GM12878 (cell line): Measurements from ENCODE around the gene SELP. TPM values are rescaled to one million over a fixed set of nuclear protein-coding genes. Genes with fewer than 3 reads are reported as not detected.

Experiments
- ATAC-seq: fragments of 200-7000 bp; cut with Tn5 transposase; 3 replicates; pipeline ENCODE4 v1.9.1; 2020; ENCODE audit warnings: mild to moderate bottlenecking, moderate library complexity
- BruUV-seq: library from RNA; stranded (reverse); fragments of 400-500 nt; replicated peaks from 2 replicates; lab custom pipeline; 2021; lab: Mats Ljungman, UMichigan
- CTCF ChIA-PET: fragments of 300-600 bp; sonication (Branson Sonifier 250); formaldehyde crosslinking; extraction: SDS; loops from one replicate; lab custom pipeline; 2021; ENCODE audit warnings: inconsistent platforms; lab: Yijun Ruan, JAX
- POLR2A ChIA-PET: fragments of 350-600 bp; formaldehyde crosslinking; extraction: SDS; loops from one replicate; lab custom pipeline; 2021; ENCODE audit warnings: inconsistent platforms; lab: Charles Lee
- RAD21 ChIA-PET: fragments of 300-600 bp; sonication (Branson Sonifier 250); formaldehyde crosslinking; loops from one replicate; lab custom pipeline; 2023; ENCODE audit warnings: antibody characterized with exemption; ENCODE audit not compliant: unreplicated experiment; lab: Charles Lee
- SMC1A ChIA-PET: fragments of 300-600 bp; sonication (Branson Sonifier 250); formaldehyde crosslinking; loops from one replicate; lab custom pipeline; 2023; ENCODE audit not compliant: unreplicated experiment, uncharacterized antibody; lab: Charles Lee
- DNase-seq: peaks from one replicate; pipeline ENCODE4 v3.0.0-alpha.2; 2011; ENCODE audit warnings: low read depth, low spot score
- FAIRE-seq: peaks from 3 replicates; lab custom pipeline; 2011; peaks lifted over from hg19 to GRCh38; lab: Jason Lieb, UNC
- H2AFZ ChIP-seq: 2 replicates; pipeline ENCODE4 v1.6.0; 2011; ENCODE audit warnings: low read depth, low read length, control low read depth; ENCODE audit not compliant: control insufficient read depth
- H3K27ac ChIP-seq: 2 replicates; pipeline ENCODE4 v1.5.1; 2011; ENCODE audit warnings: control low read depth; ENCODE audit not compliant: control insufficient read depth, insufficient read depth
- H3K27me3 ChIP-seq, 2 experiments: replicated peaks in 1 of 2; 2 replicates each; pipeline versions ENCODE4 v1.6.0 to v1.6.1; 2011; ENCODE audit warnings: low read length in 1 of 2; ENCODE audit not compliant: control insufficient read depth in 2 of 2, insufficient read depth in 2 of 2
- H3K36me3 ChIP-seq, 2 experiments: 2 replicates each; pipeline ENCODE4 v1.5.1; 2011; ENCODE audit warnings: low read length in 1 of 2; ENCODE audit not compliant: control insufficient read depth in 2 of 2, insufficient read depth in 2 of 2
- H3K4me1 ChIP-seq: 2 replicates; pipeline ENCODE4 v1.6.1; 2011; ENCODE audit warnings: mild to moderate bottlenecking, low read length, moderate library complexity, mixed read lengths; ENCODE audit not compliant: control insufficient read depth, insufficient read depth
- H3K4me2 ChIP-seq: 2 replicates; pipeline ENCODE4 v1.6.0; 2011; ENCODE audit warnings: control low read depth; ENCODE audit not compliant: control insufficient read depth, insufficient read depth
- H3K4me3 ChIP-seq: fragments of 200-600 bp; sonication (generic); 2 replicates; pipeline ENCODE4 v1.5.1; 2016
- H3K79me2 ChIP-seq: 2 replicates; pipeline ENCODE4 v1.6.0; 2011; ENCODE audit warnings: low read length; ENCODE audit not compliant: control insufficient read depth, insufficient read depth
- H3K9ac ChIP-seq: 2 replicates; pipeline ENCODE4 v1.8.0; 2011; ENCODE audit warnings: low read length, control low read depth, mixed read lengths; ENCODE audit not compliant: control insufficient read depth, insufficient read depth
- H3K9me3 ChIP-seq: replicated peaks from 3 replicates; pipeline ENCODE4 v1.5.1; 2011; ENCODE audit warnings: mild to moderate bottlenecking, low read length; ENCODE audit not compliant: control insufficient read depth, insufficient read depth
- H4K20me1 ChIP-seq: 2 replicates; pipeline ENCODE4 v1.6.0; 2011; ENCODE audit not compliant: control insufficient read depth, insufficient read depth
- CHD1 ChIP-seq: IDR thresholded peaks from 2 replicates; pipeline ENCODE4 v1.6.1; 2012; ENCODE audit warnings: low read depth, low read length, improper control_type of control experiment
- FOXK2 ChIP-seq: fragments of 450-650 bp; IDR thresholded peaks from 2 replicates; pipeline ENCODE4 v1.6.1; 2017; ENCODE audit warnings: mild to moderate bottlenecking, moderate library complexity
- IRF4 ChIP-seq: IDR thresholded peaks from 2 replicates; pipeline ENCODE4 v1.6.1; 2011; ENCODE audit warnings: low read depth, low read length
- SIN3A ChIP-seq: IDR thresholded peaks from 2 replicates; pipeline ENCODE4 v1.6.1; 2012; ENCODE audit warnings: low read depth, low read length, improper control_type of control experiment
- STAT3 ChIP-seq: IDR thresholded peaks from 2 replicates; pipeline ENCODE4 v1.6.1; 2011; ENCODE audit warnings: low read depth, low read length, improper control_type of control experiment
- ZNF217 ChIP-seq: fragments of 450-650 bp; IDR thresholded peaks from 2 replicates; pipeline ENCODE4 v1.6.1; 2017; ENCODE audit warnings: antibody characterized with exemption, mild to moderate bottlenecking
- ZNF384 ChIP-seq: IDR thresholded peaks from 2 replicates; pipeline ENCODE4 v1.6.1; 2012; ENCODE audit warnings: low read depth, mild to moderate bottlenecking, low read length, improper control_type of control experiment, borderline replicate concordance
- WGBS: methylation state at CpG from one replicate; pipeline ENCODE4 v1.1.6; 2016; ENCODE audit warnings: low lambda C conversion rate; ENCODE audit not compliant: insufficient replicate concordance, insufficient coverage; ENCODE audit errors: missing lambda C conversion rate; 5-methylcytosine and 5-hydroxymethylcytosine counted together
- in situ Hi-C: fragments of 300-500 bp; cut with MboI; formaldehyde crosslinking; loops from 9 replicates; pipeline ENCODE4 v1.14.3; 2018; ENCODE audit warnings: mixed read lengths
- intact Hi-C: fragments of 100-400 bp; cut with micrococcal nuclease; formaldehyde crosslinking; loops from one replicate; pipeline ENCODE4 v1.14.2; 2022; ENCODE audit not compliant: unreplicated experiment
- polyA plus RNA-seq, 11 experiments: library from polyadenylated mRNA; depleted of rRNA in 4 of 11; unstranded in 6 of 11; stranded (reverse) in 5 of 11; fragments of >200 nt; fragmentation: Nextera tagmentation in 4 of 11; fragmentation: Illumina TruSeq in 1 of 11; extraction: Ambion mirVana in 4 of 11; extraction: Trizol in 1 of 11; gene quantifications; 1 replicate in 1 of 11; 2 replicates in 10 of 11; pipeline versions ENCODE4 v1.2.1 to v1.2.3, GENCODE V29; 2011 to 2016; ENCODE audit warnings: inconsistent platforms in 2 of 11, missing spikeins in 2 of 11, low read depth in 1 of 11
- total RNA-seq, 4 experiments: library from RNA; depleted of rRNA in 3 of 4; stranded (reverse); fragments of >200 nt in 3 of 4; fragmentation: Illumina TruSeq in 1 of 4; extraction: Trizol in 1 of 4; gene quantifications; 2 replicates each; pipeline versions ENCODE4 v1.2.1 to v1.2.3, GENCODE V29; 2013 to 2021

SELP gene
- total and polyA plus RNA-seq, 10 of the 15 experiments (the other 5 are each of a cell fraction or from before 2014, with no cell fraction given): 0.04 to 0.23 (median 0.06) TPM; not detected in 7

DNA sequence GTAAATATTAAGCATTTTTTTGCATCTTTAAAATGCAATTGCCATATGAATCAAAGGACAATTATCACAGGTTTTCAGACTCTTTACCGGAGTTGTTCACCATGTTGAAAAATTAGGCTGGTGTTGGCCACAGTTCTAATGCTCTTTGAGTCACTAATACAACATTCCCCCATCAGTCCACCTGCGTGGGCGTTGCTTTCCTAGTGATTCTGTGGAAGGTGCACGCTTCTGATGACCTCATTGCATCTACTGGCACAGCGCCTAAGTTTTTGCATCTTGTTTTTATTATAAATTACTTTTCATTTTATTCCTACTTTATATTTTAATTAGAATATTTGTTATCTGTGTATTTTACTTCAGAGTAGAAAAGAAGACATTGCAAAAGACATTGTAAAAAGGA, 39.0 kb downstream of the SELP start:
- no peaks in the 10 kb centered on the region for H4K20me1 ChIP-seq
- intact Hi-C loops: no loop called here
- FAIRE-seq: no peak

DNA sequence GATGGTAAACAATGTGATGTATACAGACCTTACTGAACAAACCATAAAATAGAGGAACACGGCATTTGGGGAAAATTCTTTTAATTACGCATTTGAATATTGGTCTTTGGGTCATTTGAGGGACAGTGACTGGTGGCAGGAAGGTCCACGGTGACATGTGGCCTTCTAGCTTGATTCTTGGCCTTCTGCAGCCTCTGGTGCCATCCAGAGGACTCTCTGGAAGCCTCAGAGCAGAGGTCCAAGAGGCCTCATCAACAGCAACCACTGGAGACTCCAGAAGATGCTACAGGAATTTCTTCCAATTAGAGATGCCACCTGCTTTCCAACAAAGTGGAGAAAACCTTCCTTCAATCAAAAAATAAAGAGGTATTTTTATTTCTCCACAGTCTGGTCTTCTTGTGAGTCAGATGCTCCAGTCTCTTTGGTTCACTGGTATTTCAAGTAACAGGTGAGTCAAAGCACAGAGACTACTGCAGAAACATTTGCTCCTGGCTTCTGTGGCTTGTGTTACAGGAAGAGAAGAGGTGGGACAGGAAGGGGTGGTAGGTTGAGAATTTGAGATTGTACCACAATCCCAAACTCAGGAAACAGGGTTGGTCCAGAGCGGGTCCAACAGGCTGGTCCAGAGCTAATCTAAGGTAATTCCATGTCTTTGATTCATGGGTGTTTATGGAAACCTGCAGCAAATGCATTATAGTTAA, 41.0 kb downstream of the SELP start:
- no peak for FAIRE-seq
- SMC1A ChIA-PET: interaction anchor here (1.1 kb wide), 1 partner anchor 123 kb away, joined by 5 read pairs; no protein-coding TSS in a partner anchor
- H4K20me1 ChIP-seq: no peaks in the 10 kb centered on the region
- RAD21 ChIA-PET: no interaction called here
- no peak overlapping the region for H3K4me3 ChIP-seq
- 46% methylated on average over 4 of the region's 4 CpGs for WGBS
- POLR2A ChIA-PET: no interaction called here
- H3K9ac ChIP-seq: no peak overlapping the region
- H3K4me2 ChIP-seq: no peak overlapping the region
- intact Hi-C loops (loop anchor here (5.0 kb wide), 1 partner anchor 37 kb away; no protein-coding TSS in a partner anchor), in situ Hi-C loops (no loop called here)
- CTCF ChIA-PET: no interaction called here
- no TSS peak for BruUV-seq
- no peak overlapping the region for H3K27ac ChIP-seq
- DNase-seq: no peak
- TF ChIP-seq ZNF217 (no peak), CHD1 (no peak), IRF4 (no peak), STAT3 (no peak), SIN3A (no peak)
- H3K9me3 ChIP-seq: no peaks in the 10 kb centered on the region
- peaks cover 9% of the 10 kb centered on the region; the same call in 1 of the 2 replicates for H3K4me1 ChIP-seq
- H3K36me3 ChIP-seq: no peaks in the 10 kb centered on the region
- H2AFZ ChIP-seq: no peak overlapping the region
- no peak for ATAC-seq
- H3K79me2 ChIP-seq: no peaks in the 10 kb centered on the region
- H3K27me3 ChIP-seq: no peaks in the 10 kb centered on the region

More for the DNA sequence above, 39.0 kb downstream of the SELP start:
- ChIA-PET RAD21 (no interaction called here), SMC1A (no interaction called here), POLR2A (no interaction called here), CTCF (interaction anchor here (1.4 to 3.0 kb wide), 2 partner anchors 41 to 122 kb away, joined by 4 to 12 read pairs; no protein-coding TSS in a partner anchor)
- Histone ChIP-seq H3K36me3 (no peaks in the 10 kb centered on the region), H2AFZ (no peak overlapping the region), H3K27ac (no peak overlapping the region), H3K27me3 (no peaks in the 10 kb centered on the region), H3K4me3 (no peak overlapping the region), H3K79me2 (no peaks in the 10 kb centered on the region), H3K4me2 (no peak overlapping the region), H3K4me1 (peaks cover 17% of the 10 kb centered on the region), H3K9ac (no peak overlapping the region), H3K9me3 (no peaks in the 10 kb centered on the region)
- WGBS: 79% methylated on average over 5 of the region's 5 CpGs
- TF ChIP-seq ZNF384: no peak
- TF ChIP-seq FOXK2: no peak
- no peak for ATAC-seq
- BruUV-seq: no TSS peak
- in situ Hi-C loops: no loop called here
- DNase-seq: no peak
